HepG2 (cell line): Measurements from ENCODE around the gene NELL1. TPM values are rescaled to one million over a fixed set of nuclear protein-coding genes. Genes with fewer than 3 reads are reported as not detected.

ENCODE experiments used
- ATAC-seq: fragments of 200-7000 bp; cut with Tn5 transposase; 3 replicates; pipeline ENCODE4 v1.9.1; 2020; ENCODE audit warnings: mild to moderate bottlenecking, moderate library complexity
- BruUV-seq: library from RNA; stranded (reverse); fragments of 400-500 nt; replicated peaks from 2 replicates; lab custom pipeline; 2021; lab: Mats Ljungman, UMichigan
- CTCF ChIA-PET: fragments of 300-600 bp; formaldehyde crosslinking; extraction: SDS; loops from one replicate; lab custom pipeline; 2021; ENCODE audit warnings: low total read pairs, inconsistent platforms, low intra/inter-chr PET ratio; lab: Yijun Ruan, JAX
- POLR2A ChIA-PET: fragments of 350-600 bp; sonication (Branson Sonifier 250); formaldehyde crosslinking; loops from one replicate; lab custom pipeline; 2020; ENCODE audit warnings: antibody characterized with exemption, inconsistent platforms; lab: Yijun Ruan, JAX
- DNase-seq: peaks from one replicate; pipeline ENCODE4 v3.0.0-alpha.2; 2015; ENCODE audit warnings: low spot score
- FAIRE-seq: peaks from 3 replicates; lab custom pipeline; 2011; peaks lifted over from hg19 to GRCh38; lab: Jason Lieb, UNC
- H2AFZ ChIP-seq: one replicate; pipeline ENCODE4 v1.6.1; 2011; ENCODE audit warnings: low read length, inconsistent platforms
- H3K27ac ChIP-seq: fragments of 300-600 bp; 3 replicates; pipeline ENCODE4 v1.8.0; 2011; ENCODE audit warnings: mixed run types, mild to moderate bottlenecking, mixed read lengths, low read length, inconsistent platforms; ENCODE audit not compliant: insufficient read depth; ENCODE audit errors: extremely low read length
- H3K27me3 ChIP-seq, 2 experiments: fragments of 200-600 bp in 1 of 2; 2 replicates in 1 of 2; 3 replicates in 1 of 2; pipeline versions ENCODE4 v1.6.0 to v1.8.0; 2011; ENCODE audit warnings: low read length in 2 of 2, mild to moderate bottlenecking in 2 of 2, moderate library complexity in 2 of 2, inconsistent platforms in 1 of 2; ENCODE audit not compliant: insufficient read depth in 2 of 2, control insufficient read depth in 1 of 2
- H3K36me3 ChIP-seq, 2 experiments: fragments of 200-600 bp in 1 of 2; replicated peaks in 1 of 2; 2 replicates in 1 of 2; 3 replicates in 1 of 2; pipeline versions ENCODE4 v1.5.1 to v1.8.0; 2011; ENCODE audit warnings: low read length in 2 of 2, inconsistent platforms in 1 of 2; ENCODE audit not compliant: insufficient read depth in 2 of 2, control insufficient read depth in 1 of 2
- H3K4me1 ChIP-seq: 2 replicates; pipeline ENCODE4 v1.5.1; 2012; ENCODE audit warnings: low read length, inconsistent platforms; ENCODE audit not compliant: insufficient read depth
- H3K4me2 ChIP-seq: 2 replicates; pipeline ENCODE4 v1.6.0; 2011; ENCODE audit warnings: low read depth, low read length, inconsistent platforms
- H3K4me3 ChIP-seq, 3 experiments: fragments of 200-600 bp in 1 of 3; sonication (generic), shearing (Covaris generic) in 1 of 3; replicated peaks in 1 of 3; 2 replicates each; pipeline ENCODE4 v1.5.1; 2011 to 2016; ENCODE audit warnings: low read length in 3 of 3, inconsistent platforms in 2 of 3, low read depth in 2 of 3, mild to moderate bottlenecking in 2 of 3, control low read depth in 1 of 3, mixed read lengths in 1 of 3; ENCODE audit not compliant: insufficient read depth in 1 of 3
- H3K79me2 ChIP-seq: one replicate; pipeline ENCODE4 v1.6.1; 2011; ENCODE audit warnings: low read length, inconsistent platforms; ENCODE audit not compliant: insufficient read depth
- H3K9ac ChIP-seq: 2 replicates; pipeline ENCODE4 v1.6.0; 2011; ENCODE audit warnings: mild to moderate bottlenecking, low read depth, low read length, inconsistent platforms; ENCODE audit not compliant: insufficient read depth
- H3K9me3 ChIP-seq: 2 replicates; pipeline ENCODE4 v1.5.1; 2012; ENCODE audit warnings: mild to moderate bottlenecking, low read length
- H4K20me1 ChIP-seq: 2 replicates; pipeline ENCODE4 v1.6.0; 2011; ENCODE audit warnings: inconsistent platforms, mild to moderate bottlenecking, low read length, moderate library complexity; ENCODE audit not compliant: insufficient read depth
- CBX5 ChIP-seq: sonication (generic); formaldehyde crosslinking; IDR thresholded peaks from 2 replicates; pipeline ENCODE4 v1.4.0; 2020; ENCODE audit warnings: missing genetic modification reagents, borderline replicate concordance
- CREB1 ChIP-seq, 2 experiments: fragments of 450-650 bp in 1 of 2; IDR thresholded peaks; 2 replicates each; pipeline ENCODE4 v1.6.1; 2016 to 2017; ENCODE audit warnings: control low read depth in 1 of 2, mild to moderate bottlenecking in 1 of 2, missing compliant biosample characterization in 1 of 2, missing genetic modification characterization in 1 of 2
- NCOA5 ChIP-seq: sonication (generic); formaldehyde crosslinking; IDR thresholded peaks from 2 replicates; pipeline ENCODE4 v1.4.0; 2020; ENCODE audit warnings: missing genetic modification reagents
- RNF219 ChIP-seq: sonication (generic); formaldehyde crosslinking; IDR thresholded peaks from 2 replicates; pipeline ENCODE4 v1.5.0; 2020; ENCODE audit warnings: mild to moderate bottlenecking, missing genetic modification reagents
- TEF ChIP-seq: sonication (generic); formaldehyde crosslinking; IDR thresholded peaks from 2 replicates; pipeline ENCODE4 v1.5.0; 2020; ENCODE audit warnings: missing genetic modification reagents
- ZNF446 ChIP-seq: sonication (generic); formaldehyde crosslinking; IDR thresholded peaks from 2 replicates; pipeline ENCODE4 v1.5.0; 2020; ENCODE audit warnings: mild to moderate bottlenecking, missing genetic modification reagents
- ZNF614 ChIP-seq: IDR thresholded peaks from 2 replicates; pipeline ENCODE4 v1.6.1; 2018; ENCODE audit warnings: missing biosample characterization, missing genetic modification reagents, inconsistent platforms, borderline replicate concordance
- ZNF883 ChIP-seq: sonication (generic); formaldehyde crosslinking; IDR thresholded peaks from 2 replicates; pipeline ENCODE4 v1.5.1; 2020; ENCODE audit warnings: mild to moderate bottlenecking, missing genetic modification reagents; ENCODE audit errors: not compliant biosample characterization
- ZSCAN22 ChIP-seq: sonication (generic); formaldehyde crosslinking; IDR thresholded peaks from 2 replicates; pipeline ENCODE4 v1.4.0; 2020; ENCODE audit warnings: mild to moderate bottlenecking, missing genetic modification reagents
- WGBS: methylation state at CpG from one replicate; pipeline ENCODE4 v1.1.6; 2017; ENCODE audit warnings: low lambda C conversion rate; 5-methylcytosine and 5-hydroxymethylcytosine counted together
- in situ Hi-C: cut with HindIII; loops from 2 replicates; pipeline ENCODE4 v1.10.0; 2017; ENCODE audit warnings: low pct_unique_long_range_greater_than_20kb; ENCODE audit not compliant: extremely low pct_ligation_motif_present
- intact Hi-C: fragments of 100-400 bp; cut with micrococcal nuclease; formaldehyde crosslinking; loops from one replicate; pipeline ENCODE4 v1.10.0; 2022; ENCODE audit not compliant: unreplicated experiment
- polyA plus RNA-seq, 8 experiments: library from polyadenylated mRNA; depleted of rRNA in 3 of 8; stranded (reverse) in 7 of 8; unstranded in 1 of 8; fragments of >200 nt; fragmentation: Illumina TruSeq in 4 of 8; extraction: Trizol in 4 of 8; gene quantifications; 2 replicates each; pipeline versions ENCODE4 v1.2.1 to v1.2.3, GENCODE V29; 2011 to 2016; ENCODE audit warnings: low read depth in 4 of 8, missing spikeins in 1 of 8, mixed read lengths in 1 of 8; ENCODE audit not compliant: insufficient read depth in 1 of 8
- total RNA-seq, 5 experiments: library from RNA; depleted of rRNA; stranded (reverse); fragments of >200 nt; fragmentation: Illumina TruSeq; extraction: Trizol; gene quantifications; 2 replicates each; pipeline ENCODE4 v1.2.3, GENCODE V29; 2016; ENCODE audit warnings: low read depth in 1 of 5
- TF ChIP-seq, protein P1 (sequence below), 2 experiments: fragments of 450-650 bp in 1 of 2; sonication (generic) in 1 of 2; formaldehyde crosslinking; IDR thresholded peaks; 2 replicates each; pipeline versions ENCODE4 v1.5.0 to v1.8.0; 2020 to 2022; ENCODE audit warnings: mild to moderate bottlenecking in 1 of 2, missing genetic modification reagents in 1 of 2

Gene NELL1
- total and polyA plus RNA-seq, 2 of the 13 experiments (the other 11 are each of a cell fraction or from before 2014, with no cell fraction given), result not detected

GRCh38 chr11:20962581-20962980 lies 293.2 kb downstream of the NELL1 start:
- Histone ChIP-seq H3K4me3 (no peak overlapping the region), H3K79me2 (no peaks in the 10 kb centered on the region), H3K4me1 (no peaks in the 10 kb centered on the region), H3K9me3 (no peaks in the 10 kb centered on the region), H3K27ac (no peak overlapping the region), H3K27me3 (0 out of 5 replicates have a peak, but pooled peaks cover 0 to 4% of the 10 kb centered on the region in 2 experiments), H3K4me2 (no peak overlapping the region)
- ChIA-PET CTCF (no interaction called here), POLR2A (no interaction called here)
- no peak for FAIRE-seq
- no peak for ATAC-seq
- WGBS, result 0% methylated on average over 1 of the region's 1 CpG
- no TSS peak for BruUV-seq
- no peak for TF ChIP-seq ZNF883 (CRISPR knock-in tag)
- TF ChIP-seq ZNF614 (CRISPR knock-in tag), result no peak
- TF ChIP-seq CBX5 (CRISPR knock-in tag), result no peak
- no peak for TF ChIP-seq CREB1 (IDR thresholded peaks at IDR 0.05)
- TF ChIP-seq CREB1 (CRISPR knock-in tag; IDR thresholded peaks at IDR 0.05), result no peak
- no peak for TF ChIP-seq ZSCAN22 (CRISPR knock-in tag)
- no peak for TF ChIP-seq ZNF446 (CRISPR knock-in tag)
- no peak for TF ChIP-seq NCOA5 (CRISPR knock-in tag)
- TF ChIP-seq, all 625 proteins: peak for 0
- no peak overlapping the region for H2AFZ ChIP-seq
- intact Hi-C loops (no loop called here), in situ Hi-C loops (no loop called here)
- no peaks in the 10 kb centered on the region for H3K36me3 ChIP-seq
- H4K20me1 ChIP-seq, result no peaks in the 10 kb centered on the region
- no peak overlapping the region for H3K9ac ChIP-seq
- DNase-seq, result no peak

GRCh38 chr11:20963596-20963995 lies 294.2 kb downstream of the NELL1 start:
- Histone ChIP-seq H3K9ac (no peak overlapping the region), H3K9me3 (no peaks in the 10 kb centered on the region), H3K36me3 (no peaks in the 10 kb centered on the region), H3K4me2 (no peak overlapping the region), H3K4me1 (no peaks in the 10 kb centered on the region), H4K20me1 (no peaks in the 10 kb centered on the region), H2AFZ (no peak overlapping the region), H3K27ac (no peak overlapping the region), H3K27me3 (0 out of 5 replicates have a peak, but pooled peaks cover 0 to 4% of the 10 kb centered on the region in 2 experiments), H3K4me3 (no peak overlapping the region), H3K79me2 (no peaks in the 10 kb centered on the region)
- intact Hi-C loops (no loop called here), in situ Hi-C loops (no loop called here)
- POLR2A ChIA-PET, result no interaction called here
- ATAC-seq (no peak), DNase-seq (no peak), FAIRE-seq (no peak)
- CTCF ChIA-PET, result no interaction called here
- BruUV-seq, result no TSS peak
- WGBS, result 0% methylated on average over 5 of the region's 5 CpGs
- no peak for TF ChIP-seq RNF219 (CRISPR knock-in tag)
- no peak for TF ChIP-seq TEF
- TF ChIP-seq, protein P1, sequence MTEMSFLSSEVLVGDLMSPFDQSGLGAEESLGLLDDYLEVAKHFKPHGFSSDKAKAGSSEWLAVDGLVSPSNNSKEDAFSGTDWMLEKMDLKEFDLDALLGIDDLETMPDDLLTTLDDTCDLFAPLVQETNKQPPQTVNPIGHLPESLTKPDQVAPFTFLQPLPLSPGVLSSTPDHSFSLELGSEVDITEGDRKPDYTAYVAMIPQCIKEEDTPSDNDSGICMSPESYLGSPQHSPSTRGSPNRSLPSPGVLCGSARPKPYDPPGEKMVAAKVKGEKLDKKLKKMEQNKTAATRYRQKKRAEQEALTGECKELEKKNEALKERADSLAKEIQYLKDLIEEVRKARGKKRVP (CRISPR knock-in tag; IDR thresholded peaks at IDR 0.05), result no peak
